ENCODE measurements around the gene COL15A1. TPM values are rescaled to one million over a fixed set of nuclear protein-coding genes. Genes with fewer than 3 reads are reported as not detected.

Gene COL15A1
- 0.56 to 0.66 TPM (median 0.63 TPM) in 5 replicates for total RNA-seq (2022; extraction: Qiagen RNA extraction)

DNA sequence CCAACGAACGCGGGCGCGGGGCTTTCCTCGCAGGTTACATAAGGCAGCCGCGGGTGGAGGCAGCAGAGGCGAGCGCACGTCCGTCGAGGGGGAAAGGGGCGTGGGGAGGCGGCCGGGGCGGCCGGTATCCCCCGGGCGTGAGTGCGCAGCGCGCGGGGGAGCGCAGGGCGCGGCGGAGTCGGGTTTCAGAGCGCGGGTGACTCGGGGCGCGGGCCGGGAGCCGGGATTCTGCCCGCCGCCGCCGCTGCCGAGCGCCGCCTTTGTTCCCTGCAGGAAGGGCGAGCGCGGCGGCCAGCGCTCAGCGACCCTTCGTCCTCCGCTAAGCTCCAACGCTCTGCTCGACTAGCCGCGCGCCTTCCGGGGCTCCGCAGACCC, at the start of gene COL15A1:
Gene COL15A1 (plus strand): TSS at position 226 of the 375 bp plus-strand sequence. CDS start 155 bp downstream, outside the sequence.

DNA sequence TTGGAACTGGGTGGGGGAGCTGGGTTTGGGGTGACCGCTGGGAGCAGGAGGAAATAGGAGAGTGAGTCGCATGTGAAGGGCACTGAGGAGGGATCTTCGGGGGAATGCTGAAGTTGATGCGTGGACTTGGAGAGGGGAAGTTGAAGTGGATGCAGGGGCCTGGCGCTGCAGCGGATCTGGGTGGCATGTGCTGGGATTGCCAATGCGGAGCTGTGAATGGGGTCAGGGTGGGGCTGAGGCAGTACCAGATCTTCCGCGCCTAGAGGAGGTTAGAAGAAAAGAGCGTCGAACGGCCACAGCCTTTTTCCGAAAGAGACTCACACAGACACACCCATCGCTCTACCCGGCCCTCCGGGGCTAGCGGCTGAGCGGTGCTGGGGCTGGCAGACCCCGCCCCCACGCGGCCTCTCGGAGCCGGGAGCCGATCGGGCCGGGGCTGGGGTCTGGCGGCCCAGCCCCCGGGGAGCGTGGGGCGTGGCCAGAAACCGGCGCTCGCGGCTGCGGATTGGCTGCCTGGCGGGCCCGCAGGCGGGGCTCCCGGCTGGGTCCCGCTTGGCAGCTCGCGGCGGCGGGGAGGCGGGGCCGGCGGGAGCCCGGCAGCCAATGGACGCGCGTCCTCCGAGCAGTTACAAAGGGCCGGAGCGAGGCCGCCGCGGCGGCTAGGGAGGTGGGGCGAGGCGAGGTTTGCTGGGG, 160.9 kb downstream of the COL15A1 start, which contains the start of gene TGFBR1:
Gene TGFBR1 (plus strand): TSS at position 655 of the 693 bp plus-strand sequence. CDS start 93 bp downstream, outside the sequence.

Other genes with a start within 250 kb of the COL15A1 start
- 0.15 to 0.49 TPM (median 0.20 TPM) in 5 replicates for gene GABBR2, start 235.0 kb upstream of the COL15A1 start, total RNA-seq (2022; extraction: Qiagen RNA extraction)
- 13.8 to 24.2 TPM (median 20.8 TPM) in 5 replicates for gene ANKS6, start 147.4 kb upstream of the COL15A1 start, total RNA-seq (2022; extraction: Qiagen RNA extraction)
- gene GALNT12, start 136.2 kb upstream of the COL15A1 start, total RNA-seq (2022; extraction: Qiagen RNA extraction) = 2.9 to 4.8 TPM (median 4.0 TPM) in 5 replicates
- gene TGFBR1, start 161.2 kb downstream of the COL15A1 start, total RNA-seq (2022; extraction: Qiagen RNA extraction) = 44.1 to 97.5 TPM (median 75.3 TPM) in 5 replicates

Data from A549 treated with Hydrocortisone at 1 μM for 4 hours (cell line).